CD4-positive, alpha-beta T cell treated with Interleukin-17A for 4 hours (primary cell): ENCODE results near the gene ZSCAN23.
"Not testable (repeated sequence)": the region's sequence is repeated elsewhere in the genome, so short reads cannot be mapped to it uniquely, and the experiment has no call there.

ENCODE experiments used
- DNase-seq: peaks from one replicate; pipeline ENCODE4 v3.0.0-alpha.2; 2020; ENCODE audit warnings: mixed read lengths

ZSCAN23 gene

DNA sequence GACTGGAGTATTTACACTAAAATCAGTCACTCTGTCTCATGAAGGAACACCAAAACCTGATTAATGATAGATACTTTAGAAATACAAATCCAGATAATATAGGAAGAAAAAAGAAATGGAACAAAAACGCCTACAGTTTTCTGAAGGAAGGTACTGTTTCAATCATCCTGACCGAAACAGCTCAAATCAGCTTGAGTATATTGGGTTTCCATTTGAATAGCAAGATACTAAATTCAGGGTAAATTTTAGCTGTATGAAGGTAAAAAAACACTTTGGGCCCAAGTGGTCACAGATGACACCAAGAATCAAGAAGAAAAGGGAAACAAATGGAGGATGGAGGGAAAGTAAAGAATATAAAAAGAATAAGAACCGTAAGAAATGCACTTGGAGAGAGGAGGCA, 6.9 kb downstream of the ZSCAN23 start:
- DNase-seq = no peak

DNA sequence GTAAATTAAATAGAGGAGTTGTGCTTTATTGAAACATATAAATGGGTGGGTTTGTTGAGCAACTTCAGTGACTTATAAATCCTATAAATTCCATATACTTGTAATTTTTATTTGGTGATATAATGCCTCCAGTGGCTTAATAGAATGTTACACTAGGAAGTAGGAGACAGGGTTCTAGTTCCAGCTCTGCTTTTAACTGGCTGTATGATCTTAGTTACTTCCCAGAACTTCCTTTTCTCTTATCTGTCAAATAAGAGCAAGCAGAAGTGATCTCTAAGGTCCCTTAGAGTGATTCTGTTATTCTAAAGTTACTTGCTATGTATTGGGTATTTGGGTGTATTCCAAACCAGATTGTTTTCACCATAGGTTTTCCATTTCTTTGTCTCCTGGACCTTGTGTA, 10.2 kb downstream of the ZSCAN23 start:
- DNase-seq = no peak

DNA sequence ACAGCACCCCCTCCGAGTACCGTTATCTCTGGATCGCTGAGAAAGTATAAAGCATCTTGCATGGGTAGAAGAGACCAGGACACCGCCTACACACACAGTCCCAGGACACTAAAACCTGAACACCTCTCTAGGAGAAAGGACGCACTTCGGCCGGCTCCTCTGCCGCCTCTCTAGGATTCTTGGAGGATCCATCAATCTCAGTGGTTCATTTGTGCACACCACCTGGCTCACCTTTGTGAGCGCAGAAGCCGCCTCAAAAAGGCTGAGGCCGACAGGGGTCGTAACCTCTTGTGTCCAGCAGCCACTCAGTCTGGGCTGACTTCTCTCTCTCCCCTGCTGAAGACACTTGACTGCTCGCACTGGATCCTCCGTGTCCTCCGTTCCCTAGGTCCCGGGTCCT, 13.5 kb downstream of the ZSCAN23 start:
- no peak for DNase-seq

DNA sequence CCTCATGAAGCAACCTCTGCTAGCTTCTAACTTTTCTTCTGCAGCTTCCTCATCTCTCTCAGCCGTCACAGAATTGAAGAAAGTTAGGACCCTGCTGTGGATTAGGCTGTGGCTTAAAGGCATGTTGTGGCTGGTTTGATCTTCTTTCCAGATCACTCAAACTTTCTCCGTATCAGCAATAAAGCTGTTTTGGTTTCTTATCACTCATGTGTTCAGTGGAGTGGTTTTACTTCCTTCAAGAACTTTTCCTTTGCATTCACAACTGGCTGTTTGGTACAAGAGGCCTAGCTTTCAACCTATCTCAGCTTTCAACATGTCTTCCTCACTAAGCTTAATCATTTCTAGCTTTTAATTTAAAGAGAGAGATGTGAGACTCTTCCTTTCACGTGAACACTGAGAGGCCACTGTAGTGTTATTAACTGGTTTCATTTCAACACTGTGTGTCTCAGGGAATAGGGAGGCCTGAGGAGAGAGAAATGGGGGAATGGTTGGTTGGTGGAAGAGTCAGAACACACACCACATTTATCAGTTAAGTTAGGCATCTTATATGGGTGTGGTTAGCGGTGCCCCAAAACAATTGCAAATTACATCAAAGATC, 17.2 kb downstream of the ZSCAN23 start:
- no peak for DNase-seq

DNA sequence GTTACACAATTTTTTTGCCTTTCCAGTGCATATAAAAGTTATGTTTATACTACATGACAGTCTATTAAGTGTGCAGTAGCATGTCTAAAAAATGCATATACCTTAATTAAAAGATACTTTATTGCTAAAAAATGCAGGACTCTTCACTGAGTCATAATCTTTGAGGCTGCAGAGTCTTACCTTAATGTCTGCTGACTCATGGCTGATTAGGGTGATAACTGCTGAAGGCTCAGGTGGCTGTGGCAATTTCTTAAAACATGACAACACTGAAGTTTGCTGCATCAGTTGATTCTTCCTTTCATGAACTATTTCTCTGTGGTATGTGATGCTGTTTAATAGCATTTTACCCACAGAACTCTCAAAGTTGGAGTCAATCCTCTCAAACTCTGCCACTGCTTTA, 19.1 kb downstream of the ZSCAN23 start:
- DNase-seq = no peak

DNA sequence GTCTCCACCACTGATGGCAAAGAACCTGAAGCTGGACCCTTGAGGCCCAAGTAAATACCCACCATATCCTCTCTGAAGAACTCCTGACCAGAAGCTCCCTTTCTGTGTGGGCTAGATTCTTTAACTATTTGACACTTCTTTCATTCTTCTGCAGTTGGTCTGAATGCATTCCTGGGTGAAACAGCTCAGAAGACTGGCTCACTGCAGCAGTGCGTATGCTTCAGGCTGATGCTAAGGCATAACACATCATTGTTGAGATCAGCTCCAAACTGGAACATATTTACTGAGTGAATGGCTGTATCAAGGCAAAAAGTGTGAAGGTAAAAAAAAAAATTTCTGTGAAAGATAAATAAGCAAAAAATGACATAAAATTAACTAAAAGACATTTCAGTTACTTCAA, 19.7 kb downstream of the ZSCAN23 start:
- no peak for DNase-seq

DNA sequence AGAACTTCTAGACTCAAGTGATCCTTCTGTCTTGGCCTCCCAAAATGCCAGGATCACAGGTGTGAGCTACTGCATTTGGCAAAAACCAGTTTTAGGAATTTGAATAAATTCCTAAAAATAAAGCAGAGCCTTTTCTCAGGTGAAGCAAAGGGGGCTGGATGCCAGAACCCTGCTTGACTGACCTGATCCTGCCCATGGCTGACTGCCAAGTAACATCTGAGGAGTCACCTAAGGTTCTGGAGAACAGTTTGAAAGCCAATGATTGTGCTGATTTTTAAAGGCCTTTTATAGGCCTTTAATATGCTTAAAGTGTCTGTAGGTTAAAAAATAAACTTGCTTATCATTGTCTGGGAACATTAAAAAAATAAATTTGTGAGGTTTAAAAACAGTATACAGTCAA, 29.6 kb downstream of the ZSCAN23 start:
- no peak for DNase-seq

DNA sequence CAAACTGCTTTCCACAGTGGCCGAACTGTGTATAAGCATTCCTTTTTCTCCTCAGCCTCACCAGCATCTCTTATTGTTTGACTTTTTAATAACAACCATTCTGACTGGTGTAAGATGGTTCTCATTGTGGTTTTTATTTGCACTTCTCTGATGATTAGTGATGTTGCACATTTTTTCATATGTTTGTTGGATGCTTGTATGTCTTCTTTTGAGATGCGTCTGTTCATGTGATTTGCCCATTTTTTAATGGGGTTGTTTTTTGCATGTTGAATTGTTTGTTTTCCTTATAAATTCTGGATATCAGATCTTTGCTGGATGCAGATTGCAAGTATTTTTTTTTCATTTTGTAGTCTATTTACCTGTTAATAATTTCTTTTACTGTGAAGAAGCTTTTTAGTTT, 32.5 kb downstream of the ZSCAN23 start:
- no peak for DNase-seq

DNA sequence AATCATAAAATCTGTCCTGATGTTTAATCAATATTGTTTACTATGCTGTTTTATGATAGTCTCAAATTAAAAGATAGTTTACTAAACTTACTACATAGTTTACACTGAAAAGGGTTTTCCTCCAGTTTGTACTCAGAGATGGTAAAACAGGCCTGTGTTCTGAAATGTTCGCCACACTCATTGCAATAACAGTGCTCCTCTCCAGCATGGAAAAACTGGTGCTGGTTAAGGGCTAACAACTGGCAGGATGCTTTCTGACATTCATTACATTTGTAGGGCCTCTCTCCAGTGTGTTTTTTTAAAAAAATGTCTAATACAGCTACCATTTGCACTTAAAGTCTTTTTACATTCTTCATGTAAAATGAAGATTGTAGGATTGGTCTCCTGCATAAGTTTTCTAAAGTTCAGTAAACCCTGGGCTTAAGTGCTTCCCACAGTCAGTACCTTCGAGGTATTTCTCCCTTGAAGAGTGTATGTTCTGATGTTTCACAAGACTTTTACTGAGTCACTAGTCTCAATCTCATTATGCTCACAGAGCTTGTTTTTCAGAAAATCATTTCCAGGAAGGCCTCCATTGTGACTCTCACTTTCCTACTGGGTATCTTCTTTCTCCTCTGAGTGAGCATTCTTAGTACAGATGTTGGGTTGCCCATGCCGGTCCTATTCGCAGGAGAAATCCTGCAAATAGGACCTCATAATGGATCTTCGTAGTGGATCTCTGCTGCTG, 35.1 kb downstream of the ZSCAN23 start:
- DNase-seq = no peak

DNA sequence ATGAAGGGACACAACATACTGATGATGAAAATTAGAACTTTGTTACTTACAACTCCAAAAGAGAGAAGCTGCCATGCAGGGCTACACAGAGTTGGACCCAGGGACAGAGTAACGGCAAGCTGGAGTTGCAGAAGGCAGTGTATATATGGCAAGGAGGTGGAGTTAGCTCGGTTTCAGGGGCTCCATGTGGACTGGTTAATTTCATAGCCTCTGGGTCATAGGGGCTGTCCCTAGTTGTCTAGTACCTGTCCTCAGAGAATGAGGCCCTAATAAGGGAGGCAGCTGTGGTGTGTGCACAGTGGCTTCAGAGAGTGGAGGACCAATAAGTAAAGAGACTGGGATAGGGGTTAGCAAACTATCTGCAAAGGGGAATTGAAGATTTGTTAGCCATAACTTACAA, 35.9 kb downstream of the ZSCAN23 start:
- no peak for DNase-seq

DNA sequence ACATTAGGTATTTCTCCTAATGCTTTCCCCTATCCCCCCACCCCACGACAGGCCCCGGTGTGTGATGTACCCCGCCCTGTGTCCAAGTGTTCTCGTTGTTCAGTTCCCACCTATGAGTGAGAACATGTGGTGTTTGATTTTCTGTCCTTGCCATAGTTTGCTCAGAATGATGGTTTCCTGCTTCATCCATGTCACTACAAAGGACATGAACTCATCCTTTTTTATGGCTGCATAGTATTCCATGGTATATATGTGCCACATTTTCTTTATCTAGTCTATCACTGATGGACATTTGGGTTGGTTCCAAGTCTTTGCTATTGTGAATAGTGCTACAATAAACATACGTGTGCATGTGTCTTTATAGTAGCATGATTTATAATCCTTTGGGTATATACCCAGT, 39.4 kb downstream of the ZSCAN23 start:
- not testable (repeated sequence) for DNase-seq

DNA sequence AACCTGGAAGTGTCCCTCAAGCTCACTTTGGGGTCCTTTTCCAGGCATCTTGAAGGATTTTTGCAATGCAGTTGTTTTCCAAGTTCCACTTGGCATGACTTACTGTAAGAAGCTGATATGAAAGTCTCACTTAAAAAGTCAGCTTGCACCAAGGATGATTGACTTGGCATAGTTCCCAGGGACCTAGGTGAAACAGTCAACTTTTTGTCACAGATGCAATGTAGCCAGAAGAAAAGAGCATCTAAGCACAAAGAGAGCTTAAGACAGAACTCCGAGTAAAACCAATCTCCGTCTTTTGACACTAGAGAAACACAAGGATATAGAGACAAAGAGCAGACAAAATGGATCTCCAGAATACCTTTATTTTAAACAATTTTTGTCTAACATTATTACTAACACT, 41.1 kb downstream of the ZSCAN23 start:
- DNase-seq = no peak

DNA sequence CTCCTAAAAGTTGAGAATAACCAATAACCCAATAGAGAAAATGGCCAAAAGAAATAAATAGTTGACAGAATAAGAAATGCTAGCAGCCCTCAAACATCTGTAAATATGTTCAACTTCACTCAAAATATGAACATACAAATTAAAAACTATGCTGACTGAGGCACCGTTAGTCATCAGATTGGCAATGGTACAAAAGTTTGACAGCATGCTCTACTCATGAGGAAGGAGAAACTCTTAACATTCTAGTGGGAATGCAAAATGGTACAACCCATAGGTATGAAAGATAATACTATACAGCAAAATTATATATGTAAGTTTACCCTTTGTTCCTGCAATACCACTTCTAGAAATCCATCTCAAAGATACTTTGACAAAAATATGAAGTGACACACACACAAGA, 42.1 kb downstream of the ZSCAN23 start:
- DNase-seq = no peak

DNA sequence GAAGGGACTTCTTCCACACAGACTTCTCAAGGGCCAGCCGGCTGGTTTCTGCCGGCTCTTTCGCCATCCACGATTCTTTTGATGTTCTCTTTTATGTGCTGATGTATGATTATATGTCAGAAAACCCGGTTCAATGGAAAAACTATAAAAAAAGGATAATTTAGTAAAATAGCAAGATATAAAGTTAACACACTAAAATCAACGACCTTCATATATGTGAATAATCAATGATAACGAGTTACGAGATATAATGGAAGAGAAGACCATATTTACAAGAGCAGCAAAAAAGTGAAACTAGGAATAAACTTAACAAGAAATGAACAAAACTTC, 43.2 kb downstream of the ZSCAN23 start:
- no peak for DNase-seq

DNA sequence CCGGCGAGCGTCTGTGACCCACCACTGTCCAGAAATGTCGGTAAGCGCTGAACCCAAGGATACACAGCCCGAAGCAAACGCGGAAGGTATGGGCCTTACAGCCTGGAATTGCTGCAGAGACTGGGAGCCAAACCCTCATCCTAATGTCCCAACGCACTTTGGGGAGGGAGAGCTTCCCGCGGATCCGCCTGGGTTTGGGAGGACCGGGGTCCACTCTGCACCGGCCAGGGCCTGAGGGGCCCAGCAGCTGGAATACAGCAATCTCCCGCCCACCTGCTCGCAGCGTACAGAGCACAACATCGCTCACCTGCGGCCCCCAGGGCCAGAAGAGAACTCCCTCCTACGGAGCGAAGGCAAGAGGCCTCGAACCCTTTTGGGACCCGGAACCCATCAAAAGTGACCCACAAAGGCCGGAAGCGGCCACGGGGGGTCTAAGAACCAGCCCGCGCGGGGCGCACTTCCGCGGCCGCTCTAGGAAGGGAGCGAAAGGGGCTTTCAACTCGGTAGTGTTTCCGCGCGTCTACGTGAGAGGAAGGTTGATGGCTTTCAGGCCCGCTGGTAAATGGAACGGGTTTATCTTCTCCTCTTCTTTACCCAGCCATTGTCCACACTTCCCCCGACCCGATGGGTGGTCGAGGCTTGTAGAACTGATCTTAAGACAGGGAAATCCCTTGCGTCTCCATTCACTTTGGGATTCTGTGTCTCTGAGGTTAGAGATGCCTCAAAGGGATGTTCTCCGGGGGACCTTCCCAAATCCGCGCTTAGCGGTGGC, 43.8 kb downstream of the ZSCAN23 start, which contains the start of gene ZSCAN12:
Gene ZSCAN12, minus strand, starts transcription at position 398 of the 772 bp plus-strand sequence. CDS start 1,342 bp downstream, outside the sequence.
- DNase-seq = peak; percentile 87

DNA sequence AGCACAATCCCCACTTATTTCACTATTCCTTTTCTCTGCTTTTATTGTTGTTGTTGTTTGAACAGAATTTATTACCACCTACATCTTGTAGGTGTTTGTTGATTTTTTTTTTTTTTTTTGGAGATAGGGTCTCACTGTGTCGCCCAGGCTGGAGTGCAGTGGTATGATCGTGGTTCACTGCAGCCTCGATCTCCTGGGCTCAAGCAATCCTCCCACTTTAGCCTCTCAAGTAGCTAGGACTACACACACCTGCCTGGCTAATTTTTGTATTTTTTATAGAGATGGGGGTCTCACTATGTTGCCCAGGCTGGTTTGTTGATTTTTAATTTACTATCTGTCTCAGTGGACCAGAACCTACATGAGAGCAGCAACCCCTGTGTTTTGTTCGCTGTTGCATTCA, 47.4 kb downstream of the ZSCAN23 start:
- DNase-seq = no peak

DNA sequence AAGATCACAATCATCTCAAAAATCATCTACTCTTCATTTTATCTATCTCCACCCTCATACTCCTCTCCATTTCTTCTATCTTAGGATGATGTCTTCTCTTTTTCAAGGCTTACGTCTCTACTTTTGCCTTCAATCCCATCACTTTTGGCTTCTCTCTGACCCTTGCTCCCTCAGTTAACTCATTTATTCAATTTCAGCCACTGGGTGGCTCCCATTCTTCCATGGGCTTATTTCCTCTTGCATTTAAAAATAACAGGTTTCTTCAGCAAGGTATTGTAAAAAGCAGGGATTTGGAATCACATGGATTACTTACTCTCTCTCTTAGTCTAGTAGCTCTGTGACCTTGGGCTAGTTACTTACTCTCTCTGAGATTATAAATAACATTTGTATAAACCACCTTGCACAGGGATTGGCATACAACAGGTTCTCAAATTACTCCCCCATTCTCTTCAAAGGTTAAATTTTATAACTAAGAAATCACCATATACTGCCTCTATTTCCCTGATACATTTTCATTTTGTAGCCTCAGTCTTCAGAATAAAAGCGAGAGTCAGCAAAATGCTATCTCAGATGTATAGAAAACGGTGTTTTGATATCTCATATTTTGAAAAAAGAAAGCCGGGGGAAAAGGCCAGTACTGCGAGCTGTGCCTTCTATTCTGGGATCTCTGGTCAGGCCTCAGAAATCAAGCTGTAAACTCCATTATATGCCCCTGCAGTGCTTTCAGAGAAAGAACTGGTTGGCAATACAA, 49.2 kb downstream of the ZSCAN23 start:
- DNase-seq = peak; percentile 5

DNA sequence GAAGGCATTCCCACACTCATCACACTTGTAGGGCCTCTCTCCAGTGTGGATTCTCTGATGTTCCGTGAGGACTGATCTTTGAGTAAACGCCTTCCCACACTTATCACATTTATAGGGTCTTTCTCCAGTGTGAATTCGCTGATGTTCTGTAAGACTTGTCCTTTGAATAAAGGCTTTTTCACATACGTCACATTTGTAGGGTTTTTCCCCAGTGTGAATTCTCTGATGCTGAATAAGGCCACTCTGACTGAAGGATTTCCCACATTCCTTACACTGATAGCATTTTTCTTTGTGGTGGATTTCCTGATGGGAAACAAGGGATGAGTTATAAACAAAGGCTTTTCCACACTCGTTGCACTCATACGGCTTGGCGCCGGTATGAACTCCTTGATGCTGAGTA, 52.6 kb downstream of the ZSCAN23 start:
- no peak for DNase-seq

DNA sequence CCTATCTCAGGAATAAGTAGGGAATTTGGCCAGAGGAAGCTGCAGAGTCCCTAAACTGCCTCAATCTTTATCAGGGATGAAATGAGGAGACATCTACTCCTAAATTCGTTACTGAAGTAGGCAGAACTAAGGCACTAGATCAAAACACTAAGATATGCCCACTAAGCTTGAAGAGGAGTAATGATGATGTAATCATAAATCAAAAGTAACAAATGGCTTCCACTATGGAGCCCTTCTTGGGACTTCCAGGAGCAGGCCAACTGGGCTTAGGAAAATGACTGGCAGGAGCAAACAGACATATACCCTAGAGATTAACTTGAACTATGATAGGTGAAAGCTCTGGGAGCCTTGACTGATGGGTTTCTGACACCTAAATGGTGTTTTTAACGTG, 59.2 kb downstream of the ZSCAN23 start:
- DNase-seq = no peak

DNA sequence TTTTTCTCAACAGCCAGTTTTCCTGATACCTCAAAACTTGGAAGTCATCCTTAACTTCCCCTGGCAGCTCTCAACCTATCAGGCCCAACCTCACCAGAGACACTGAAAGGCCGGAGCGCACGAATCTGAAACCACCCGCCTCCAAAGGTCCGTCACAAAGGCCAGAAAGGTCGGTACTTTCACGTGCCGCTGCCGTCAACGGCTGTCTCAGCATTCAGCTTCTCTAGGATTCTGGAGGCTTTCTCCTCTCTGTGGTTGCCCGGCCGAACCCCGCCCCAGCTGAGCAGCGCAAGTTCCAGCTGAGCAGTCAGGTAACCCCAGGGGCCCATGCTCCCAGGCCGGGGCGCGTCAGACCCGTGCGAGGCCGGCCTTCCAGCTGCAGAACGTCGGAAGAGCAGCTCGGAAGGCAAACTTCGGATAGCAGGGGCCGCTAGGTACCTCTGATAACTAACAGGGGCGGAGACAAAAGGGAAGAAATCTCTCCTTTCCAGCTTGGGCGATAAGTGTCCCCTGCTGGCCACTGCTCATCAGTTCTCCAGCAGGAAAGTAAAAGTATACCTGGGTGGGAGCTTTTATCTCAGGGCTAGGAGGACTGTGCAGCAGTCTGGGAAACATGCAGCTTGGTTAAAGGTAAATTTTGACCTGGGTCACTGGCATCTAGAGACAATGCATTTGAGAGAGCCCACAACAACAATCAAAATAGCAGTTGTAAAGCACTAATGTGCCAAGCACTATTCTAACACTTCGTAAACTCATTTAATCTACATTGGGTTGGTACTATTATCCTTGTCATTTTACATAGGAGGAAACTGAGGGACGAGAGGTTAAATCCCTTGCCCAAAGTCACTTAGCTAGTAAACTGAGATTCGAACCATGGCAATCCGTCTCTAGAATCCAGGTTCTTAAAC, 59.8 kb downstream of the ZSCAN23 start:
- peak; percentile 40 for DNase-seq
